Measurements from ENCODE around the gene CDYL. TPM values are rescaled to one million over a fixed set of nuclear protein-coding genes. Genes with fewer than 3 reads are reported as not detected.

Gene CDYL
- total RNA-seq, 3 donors from 2014 or later (not counting 1 experiment from before 2014, with no cell fraction given): 81.3 to 101 (median 83.8) TPM

GRCh38 chr6:4883298-4883697, 107.1 kb downstream of the CDYL start:
- no peak for DNase-seq
- intact Hi-C loops (cut with micrococcal nuclease): no loop called here
- ATAC-seq: no peak
- no peak overlapping the region for H3K4me3 Mint-ChIP-seq
- no peaks in the 10 kb centered on the region for H3K36me3 Mint-ChIP-seq
- no peaks in the 10 kb centered on the region for H3K27me3 Mint-ChIP-seq (ENCODE audit: low read depth in 2 of 2)
- peaks cover 71 to 77% of the 10 kb centered on the region in 2 donors for H3K4me1 Mint-ChIP-seq
- H3K36me3 ChIP-seq (ENCODE audit: control insufficient read depth, insufficient read depth, low read length): no peaks in the 10 kb centered on the region
- TF ChIP-seq CTCF (IDR thresholded peaks at IDR 0.05): no peak
- no peaks in the 10 kb centered on the region for H3K9me3 ChIP-seq (ENCODE audit: control insufficient read depth, insufficient read depth, low read length)
- peak overlapping the region in 1 of 2 donors; percentile 1 for H3K27ac Mint-ChIP-seq
- H3K4me3 ChIP-seq (ENCODE audit: low read length): no peak overlapping the region
- peaks cover 7% of the 10 kb centered on the region for H3K4me1 ChIP-seq (ENCODE audit: control insufficient read depth, insufficient read depth, low read length)
- H3K9me3 Mint-ChIP-seq: no peaks in the 10 kb centered on the region
- H3K27me3 ChIP-seq (ENCODE audit: control insufficient read depth, insufficient read depth, low read length): no peaks in the 10 kb centered on the region
- no peak overlapping the region for H3K27ac ChIP-seq (ENCODE audit: low read length)
- WGBS (ENCODE audit: insufficient coverage): 94% methylated on average over 3 of the region's 3 CpGs

GRCh38 chr6:4884646-4885340, 108.6 kb downstream of the CDYL start:
- no peaks in the 10 kb centered on the region for H3K9me3 ChIP-seq (ENCODE audit: control insufficient read depth, insufficient read depth, low read length)
- no peak for ATAC-seq
- Mint-ChIP-seq H3K27ac (peak overlapping the region in 1 of 2 donors; percentile 1), H3K4me1 (peaks cover 81 to 82% of the 10 kb centered on the region in 2 donors), H3K27me3 (ENCODE audit: low read depth in 2 of 2) (no peaks in the 10 kb centered on the region), H3K9me3 (no peaks in the 10 kb centered on the region), H3K4me3 (no peak overlapping the region), H3K36me3 (no peaks in the 10 kb centered on the region)
- 67% methylated on average over 6 of the region's 7 CpGs for WGBS (ENCODE audit: insufficient coverage)
- no peak overlapping the region for H3K27ac ChIP-seq (ENCODE audit: low read length)
- no peak for TF ChIP-seq CTCF (IDR thresholded peaks at IDR 0.05)
- no peak for DNase-seq
- H3K4me3 ChIP-seq (ENCODE audit: low read length): no peak overlapping the region
- H3K36me3 ChIP-seq (ENCODE audit: control insufficient read depth, insufficient read depth, low read length): no peaks in the 10 kb centered on the region
- intact Hi-C loops (cut with micrococcal nuclease): no loop called here
- H3K27me3 ChIP-seq (ENCODE audit: control insufficient read depth, insufficient read depth, low read length): no peaks in the 10 kb centered on the region
- H3K4me1 ChIP-seq (ENCODE audit: control insufficient read depth, insufficient read depth, low read length): peaks cover 7% of the 10 kb centered on the region

GRCh38 chr6:4885341-4885933, 109.2 kb downstream of the CDYL start:
- no peak for DNase-seq
- no peak overlapping the region for H3K27ac ChIP-seq (ENCODE audit: low read length)
- H3K27me3 ChIP-seq (ENCODE audit: control insufficient read depth, insufficient read depth, low read length): no peaks in the 10 kb centered on the region
- peak overlapping the region in 1 of 2 donors; percentile 8 for H3K27ac Mint-ChIP-seq
- no peak overlapping the region for H3K4me3 ChIP-seq (ENCODE audit: low read length)
- ATAC-seq: no peak
- no peak for TF ChIP-seq CTCF (IDR thresholded peaks at IDR 0.05)
- no peak overlapping the region for H3K4me3 Mint-ChIP-seq
- H3K36me3 ChIP-seq (ENCODE audit: control insufficient read depth, insufficient read depth, low read length): no peaks in the 10 kb centered on the region
- WGBS (ENCODE audit: insufficient coverage): 93% methylated on average over 3 of the region's 4 CpGs
- no peaks in the 10 kb centered on the region for H3K9me3 ChIP-seq (ENCODE audit: control insufficient read depth, insufficient read depth, low read length)
- no peaks in the 10 kb centered on the region for H3K36me3 Mint-ChIP-seq
- H3K27me3 Mint-ChIP-seq (ENCODE audit: low read depth in 2 of 2): no peaks in the 10 kb centered on the region
- no peaks in the 10 kb centered on the region for H3K9me3 Mint-ChIP-seq
- intact Hi-C loops (cut with micrococcal nuclease): no loop called here
- H3K4me1 Mint-ChIP-seq: peaks cover 75 to 82% of the 10 kb centered on the region in 2 donors
- peaks cover 7% of the 10 kb centered on the region for H3K4me1 ChIP-seq (ENCODE audit: control insufficient read depth, insufficient read depth, low read length)

All from natural killer cell (primary cell).